Choroid plexus epithelial cell (primary cell): ENCODE data around the gene SPATA16.

ENCODE experiments used
- DNase-seq: peaks from one replicate; pipeline ENCODE4 v3.0.0-alpha.2; 2010; ENCODE audit warnings: low read depth
- H3K4me3 ChIP-seq: 2 replicates; pipeline ENCODE4 v1.5.1; 2011; ENCODE audit warnings: low read depth, mild to moderate bottlenecking, control low read depth, low read length, moderate library complexity
- TF ChIP-seq, protein P1 (sequence below): conservative IDR thresholded peaks from 2 replicates; pipeline ENCODE4 v1.5.1; 2011; ENCODE audit warnings: low read depth, mild to moderate bottlenecking, control low read depth, inconsistent platforms, low read length, moderate library complexity

The SPATA16 gene

DNA sequence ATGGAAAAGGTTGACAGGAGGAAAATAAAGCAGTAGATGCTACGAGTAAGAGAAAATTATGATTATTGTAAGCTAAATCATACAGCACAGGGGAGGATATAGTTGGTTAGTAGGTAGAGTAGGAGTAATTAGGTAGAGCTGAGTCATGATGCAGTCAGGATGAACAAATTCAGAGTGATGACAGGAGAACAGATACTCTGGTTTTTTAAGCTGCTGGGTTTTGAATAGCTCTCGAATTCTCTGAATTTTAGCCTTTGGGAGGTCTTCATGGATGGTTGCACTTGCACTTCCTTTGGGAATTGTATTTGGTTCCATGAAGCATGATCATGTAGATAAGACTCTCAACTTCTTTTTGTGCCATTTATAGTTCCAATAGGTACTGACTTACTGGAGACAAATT is 294.3 kb downstream of the SPATA16 start:
- H3K4me3 ChIP-seq: no peak overlapping the region
- TF ChIP-seq, protein P1, sequence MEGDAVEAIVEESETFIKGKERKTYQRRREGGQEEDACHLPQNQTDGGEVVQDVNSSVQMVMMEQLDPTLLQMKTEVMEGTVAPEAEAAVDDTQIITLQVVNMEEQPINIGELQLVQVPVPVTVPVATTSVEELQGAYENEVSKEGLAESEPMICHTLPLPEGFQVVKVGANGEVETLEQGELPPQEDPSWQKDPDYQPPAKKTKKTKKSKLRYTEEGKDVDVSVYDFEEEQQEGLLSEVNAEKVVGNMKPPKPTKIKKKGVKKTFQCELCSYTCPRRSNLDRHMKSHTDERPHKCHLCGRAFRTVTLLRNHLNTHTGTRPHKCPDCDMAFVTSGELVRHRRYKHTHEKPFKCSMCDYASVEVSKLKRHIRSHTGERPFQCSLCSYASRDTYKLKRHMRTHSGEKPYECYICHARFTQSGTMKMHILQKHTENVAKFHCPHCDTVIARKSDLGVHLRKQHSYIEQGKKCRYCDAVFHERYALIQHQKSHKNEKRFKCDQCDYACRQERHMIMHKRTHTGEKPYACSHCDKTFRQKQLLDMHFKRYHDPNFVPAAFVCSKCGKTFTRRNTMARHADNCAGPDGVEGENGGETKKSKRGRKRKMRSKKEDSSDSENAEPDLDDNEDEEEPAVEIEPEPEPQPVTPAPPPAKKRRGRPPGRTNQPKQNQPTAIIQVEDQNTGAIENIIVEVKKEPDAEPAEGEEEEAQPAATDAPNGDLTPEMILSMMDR: no peak
- peak; percentile 45 for DNase-seq

DNA sequence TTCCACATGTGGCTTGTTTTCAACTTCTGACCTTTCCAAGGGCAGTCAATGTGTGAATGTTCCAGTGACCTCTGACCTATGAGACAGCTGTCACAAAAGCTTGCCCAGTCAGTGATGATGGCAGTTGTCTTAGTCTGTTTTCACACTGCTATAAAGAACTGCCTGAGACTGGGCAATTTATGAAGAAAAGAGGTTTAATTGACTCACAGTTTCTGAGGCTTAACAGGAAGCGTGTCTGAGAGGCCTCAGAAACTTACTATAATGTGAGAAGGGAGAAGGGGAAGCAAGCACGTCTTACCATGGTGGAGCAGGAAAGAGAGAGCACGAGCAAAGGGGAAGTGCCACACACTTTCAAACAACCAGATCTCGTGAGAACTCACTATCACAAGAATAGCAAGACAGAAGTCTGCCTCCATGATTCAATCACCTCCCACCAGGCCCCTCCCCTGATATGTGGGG is 294.9 kb downstream of the SPATA16 start:
- no peak for DNase-seq
- TF ChIP-seq, protein P1: no peak
- H3K4me3 ChIP-seq: no peak overlapping the region

DNA sequence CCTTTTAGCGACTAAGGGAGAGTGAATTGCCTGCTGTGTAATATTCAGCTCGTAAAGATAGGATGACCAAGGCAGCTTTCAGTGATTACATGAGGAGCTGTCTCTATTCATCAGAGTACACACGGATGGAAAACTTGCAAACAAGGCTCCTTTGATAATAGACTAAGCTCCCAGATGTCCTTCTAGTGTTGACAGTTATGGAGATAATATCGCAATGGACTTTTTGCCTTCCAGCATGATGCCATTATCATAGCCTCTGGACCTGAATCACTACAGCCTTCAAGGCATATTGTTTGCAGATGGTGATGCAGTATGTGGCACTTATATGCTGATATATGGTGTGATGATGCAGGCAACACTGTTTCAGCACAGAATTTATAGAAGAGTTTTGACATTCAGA is 296.6 kb downstream of the SPATA16 start:
- TF ChIP-seq, protein P1: no peak
- DNase-seq: no peak
- no peak overlapping the region for H3K4me3 ChIP-seq

DNA sequence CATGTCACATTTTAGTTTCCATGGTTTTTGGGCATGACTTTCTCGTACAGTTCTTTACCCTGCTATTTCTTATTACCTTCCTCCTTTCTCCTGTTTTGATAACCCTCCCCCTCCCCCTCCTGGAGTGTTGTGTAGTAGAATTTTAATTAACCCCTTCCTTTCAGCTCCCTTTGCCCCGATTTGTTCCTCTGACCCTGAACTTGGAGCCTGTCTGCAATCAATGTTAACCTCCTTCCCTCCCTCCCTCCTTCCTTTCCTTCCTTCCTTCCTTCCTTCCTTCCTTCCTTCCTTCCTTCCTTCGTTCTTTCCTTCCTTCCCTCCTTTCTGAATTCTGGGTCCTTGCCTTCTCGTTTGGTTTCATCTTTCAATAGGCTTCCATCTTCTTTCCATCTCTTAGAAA is 300.1 kb downstream of the SPATA16 start:
- TF ChIP-seq, protein P1: no peak
- H3K4me3 ChIP-seq: no peak overlapping the region
- no peak for DNase-seq

DNA sequence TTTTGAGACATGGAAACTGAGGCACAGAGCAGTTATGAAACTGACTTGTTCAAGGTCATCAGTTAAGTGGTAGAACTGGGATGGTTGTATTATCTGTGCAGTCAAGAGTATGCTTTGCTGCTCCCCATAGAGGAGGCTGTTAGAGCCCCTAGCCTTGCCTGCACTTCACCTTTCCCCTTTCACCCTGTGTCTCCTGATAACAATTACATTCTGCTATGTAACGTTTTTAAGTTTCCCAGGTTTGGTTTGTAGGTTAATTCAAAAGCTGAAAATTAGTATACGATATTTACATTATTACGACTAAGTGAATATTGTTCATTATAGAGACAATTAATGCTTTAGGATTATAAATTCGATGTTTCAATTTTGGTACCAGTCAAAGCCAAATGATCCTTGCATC is 300.6 kb downstream of the SPATA16 start:
- TF ChIP-seq, protein P1: no peak
- DNase-seq: no peak
- H3K4me3 ChIP-seq: no peak overlapping the region

DNA sequence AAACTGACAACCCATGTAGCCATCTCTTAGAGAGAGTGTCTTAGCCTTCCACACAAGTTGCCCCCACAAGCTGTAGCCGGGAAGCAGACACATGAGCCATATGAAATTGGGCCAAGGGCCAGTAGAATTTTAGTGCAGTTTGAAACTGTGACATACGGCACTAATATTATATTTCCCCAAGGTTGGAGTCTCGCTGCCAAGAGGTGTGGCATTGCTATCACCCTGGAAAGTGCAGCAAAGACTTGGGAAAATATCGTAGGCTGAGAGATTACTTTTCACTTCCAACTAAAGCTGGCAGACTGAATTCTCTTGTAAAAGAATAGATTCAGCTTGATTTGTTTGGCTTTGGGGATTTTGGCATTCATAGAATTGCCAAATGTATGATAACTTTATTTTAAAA is 301.4 kb downstream of the SPATA16 start:
- DNase-seq: no peak
- TF ChIP-seq, protein P1: no peak
- H3K4me3 ChIP-seq: no peak overlapping the region
